Natural killer cell (primary cell): ENCODE measurements around the gene SPECC1. TPM values are rescaled to one million over a fixed set of nuclear protein-coding genes. Genes with fewer than 3 reads are reported as not detected.
A peak's percentile ranks its signal among the peaks of the same experiment; 100 is the strongest.

Experiments
- ATAC-seq, 3 donors: fragments of 150-1000 bp in 2 of 3; fragments of 200-7000 bp in 1 of 3; cut with Tn5 transposase; 1 replicate in 1 of 3; 2 replicates in 2 of 3; pipeline ENCODE4 v1.10.0; 2021; ENCODE audit warnings: mild to moderate bottlenecking in 2 of 3, moderate library complexity in 2 of 3
- DNase-seq, 2 donors: peaks; one replicate each; pipeline versions ENCODE4 v3.0.0 to v3.0.0-alpha.2; 2013 to 2021; ENCODE audit warnings: mixed read lengths in 1 of 2
- H3K27ac ChIP-seq: one replicate; pipeline ENCODE4 v1.5.1; 2013; ENCODE audit warnings: mild to moderate bottlenecking, low read length
- H3K27me3 ChIP-seq: one replicate; pipeline ENCODE4 v1.6.1; 2013; ENCODE audit warnings: low read length; ENCODE audit not compliant: control insufficient read depth, insufficient read depth
- H3K36me3 ChIP-seq: one replicate; pipeline ENCODE4 v1.6.1; 2013; ENCODE audit warnings: low read length; ENCODE audit not compliant: control insufficient read depth, insufficient read depth
- H3K4me1 ChIP-seq: one replicate; pipeline ENCODE4 v1.6.1; 2013; ENCODE audit warnings: low read length; ENCODE audit not compliant: control insufficient read depth, insufficient read depth
- H3K4me3 ChIP-seq: one replicate; pipeline ENCODE4 v1.5.1; 2013; ENCODE audit warnings: low read length
- H3K9me3 ChIP-seq: one replicate; pipeline ENCODE4 v1.6.1; 2013; ENCODE audit warnings: low read length; ENCODE audit not compliant: control insufficient read depth, insufficient read depth
- H3K27ac Mint-ChIP-seq, 2 donors: one replicate each; pipeline ENCODE4 v1.8.0; 2022; ENCODE audit warnings: mild to moderate bottlenecking in 2 of 2, mixed read lengths in 2 of 2, moderate library complexity in 1 of 2
- H3K27me3 Mint-ChIP-seq, 2 donors: one replicate each; pipeline ENCODE4 v1.8.0; 2022; ENCODE audit warnings: low read depth in 2 of 2, mixed read lengths in 2 of 2
- H3K36me3 Mint-ChIP-seq: one replicate; pipeline ENCODE4 v1.8.0; 2022; ENCODE audit warnings: mixed read lengths
- H3K4me1 Mint-ChIP-seq, 2 donors: one replicate each; pipeline ENCODE4 v1.8.0; 2022; ENCODE audit warnings: mixed read lengths in 2 of 2
- H3K4me3 Mint-ChIP-seq: one replicate; pipeline ENCODE4 v1.8.0; 2022; ENCODE audit warnings: mild to moderate bottlenecking, moderate library complexity, mixed read lengths
- H3K9me3 Mint-ChIP-seq, 2 donors: one replicate each; pipeline ENCODE4 v1.8.0; 2022; ENCODE audit warnings: mixed read lengths in 2 of 2
- CTCF ChIP-seq: fragments of 200-600 bp; IDR thresholded peaks from one replicate; pipeline ENCODE4 v1.8.0; 2022; ENCODE audit warnings: antibody characterized with exemption
- WGBS: methylation state at CpG from one replicate; pipeline ENCODE4 v1.1.7; 2013; ENCODE audit warnings: missing lambda C conversion rate; ENCODE audit not compliant: insufficient coverage; 5-methylcytosine and 5-hydroxymethylcytosine counted together
- intact Hi-C: fragments of 100-400 bp; cut with micrococcal nuclease; formaldehyde crosslinking; loops from one replicate; pipeline ENCODE4 v1.14.2; 2022
- total RNA-seq, 4 donors: library from RNA; stranded (reverse); fragments of 120-200 nt in 1 of 4; gene quantifications; one replicate each; pipeline versions ENCODE4 v1.2.3 to v1.2.4, GENCODE V29; 2013 to 2022

The SPECC1 gene
- total RNA-seq, 3 donors from 2014 or later (not counting 1 experiment from before 2014, with no cell fraction given): 29.3 to 45.1 (median 37.2) TPM

- Histone ChIP-seq H3K9me3 (no peaks in the 10 kb centered on the region), H3K36me3 (peaks cover 3% of the 10 kb centered on the region), H3K4me3 (no peak overlapping the region), H3K27ac (no peak overlapping the region), H3K4me1 (no peaks in the 10 kb centered on the region), H3K27me3 (no peaks in the 10 kb centered on the region)
- DNase-seq: no peak
- no peak for ATAC-seq
- no peak for TF ChIP-seq CTCF
- Mint-ChIP-seq H3K4me1 (peaks cover 0 to 5% of the 10 kb centered on the region in 2 donors), H3K4me3 (no peak overlapping the region), H3K27me3 (no peaks in the 10 kb centered on the region), H3K27ac (no peak overlapping the region), H3K36me3 (no peaks in the 10 kb centered on the region), H3K9me3 (no peaks in the 10 kb centered on the region)
- 86% methylated on average over 3 of the region's 3 CpGs for WGBS
- intact Hi-C loops: no loop called here
Measured at GRCh38 chr17:20120836-20121235, 111.7 kb downstream of the SPECC1 start.

GRCh38 chr17:20121359-20122253 lies 112.4 kb downstream of the SPECC1 start:
- Histone ChIP-seq H3K27ac (no peak overlapping the region), H3K27me3 (no peaks in the 10 kb centered on the region), H3K4me3 (no peak overlapping the region), H3K36me3 (peaks cover 3% of the 10 kb centered on the region), H3K4me1 (no peaks in the 10 kb centered on the region), H3K9me3 (no peaks in the 10 kb centered on the region)
- Mint-ChIP-seq H3K27me3 (no peaks in the 10 kb centered on the region), H3K9me3 (no peaks in the 10 kb centered on the region), H3K4me1 (peaks cover 0 to 5% of the 10 kb centered on the region in 2 donors), H3K27ac (no peak overlapping the region), H3K4me3 (no peak overlapping the region), H3K36me3 (no peaks in the 10 kb centered on the region)
- DNase-seq (peak; percentile 49 to 85), ATAC-seq (peak; percentile 55 to 74 (median 56))
- TF ChIP-seq CTCF: peak; percentile 90
- intact Hi-C loops: no loop called here
- 73% methylated on average over 11 of the region's 11 CpGs for WGBS

- H3K9me3 Mint-ChIP-seq: no peaks in the 10 kb centered on the region
- Histone ChIP-seq H3K4me3 (no peak overlapping the region), H3K9me3 (no peaks in the 10 kb centered on the region), H3K36me3 (peaks cover 3% of the 10 kb centered on the region), H3K4me1 (no peaks in the 10 kb centered on the region), H3K27me3 (no peaks in the 10 kb centered on the region), H3K27ac (no peak overlapping the region)
- 90% methylated on average over 8 of the region's 8 CpGs for WGBS
- no peak overlapping the region for H3K4me3 Mint-ChIP-seq
- H3K36me3 Mint-ChIP-seq: no peaks in the 10 kb centered on the region
- no peak for TF ChIP-seq CTCF
- peaks cover 0 to 5% of the 10 kb centered on the region in 2 donors for H3K4me1 Mint-ChIP-seq
- no peak for ATAC-seq
- H3K27ac Mint-ChIP-seq: no peak overlapping the region
- DNase-seq: no peak
- H3K27me3 Mint-ChIP-seq: no peaks in the 10 kb centered on the region
- intact Hi-C loops: no loop called here
Measured at GRCh38 chr17:20122254-20122879, 113.2 kb downstream of the SPECC1 start.
